ENCODE measurements around the gene FOXB2. TPM values are rescaled to one million over a fixed set of nuclear protein-coding genes. Genes with fewer than 3 reads are reported as not detected.
A peak's percentile ranks its signal among the peaks of the same experiment; 100 is the strongest.
"Not testable (repeated sequence)": the region's sequence is repeated elsewhere in the genome, so short reads cannot be mapped to it uniquely, and the experiment has no call there.

The FOXB2 gene
- total RNA-seq: under 1 TPM in 1 of 4 donors, not detected in 3; 0.18 TPM
- not detected for polyA plus RNA-seq
- long read RNA-seq, donor 1: 0 reads
- long read RNA-seq, donor 2: 0 reads

DNA sequence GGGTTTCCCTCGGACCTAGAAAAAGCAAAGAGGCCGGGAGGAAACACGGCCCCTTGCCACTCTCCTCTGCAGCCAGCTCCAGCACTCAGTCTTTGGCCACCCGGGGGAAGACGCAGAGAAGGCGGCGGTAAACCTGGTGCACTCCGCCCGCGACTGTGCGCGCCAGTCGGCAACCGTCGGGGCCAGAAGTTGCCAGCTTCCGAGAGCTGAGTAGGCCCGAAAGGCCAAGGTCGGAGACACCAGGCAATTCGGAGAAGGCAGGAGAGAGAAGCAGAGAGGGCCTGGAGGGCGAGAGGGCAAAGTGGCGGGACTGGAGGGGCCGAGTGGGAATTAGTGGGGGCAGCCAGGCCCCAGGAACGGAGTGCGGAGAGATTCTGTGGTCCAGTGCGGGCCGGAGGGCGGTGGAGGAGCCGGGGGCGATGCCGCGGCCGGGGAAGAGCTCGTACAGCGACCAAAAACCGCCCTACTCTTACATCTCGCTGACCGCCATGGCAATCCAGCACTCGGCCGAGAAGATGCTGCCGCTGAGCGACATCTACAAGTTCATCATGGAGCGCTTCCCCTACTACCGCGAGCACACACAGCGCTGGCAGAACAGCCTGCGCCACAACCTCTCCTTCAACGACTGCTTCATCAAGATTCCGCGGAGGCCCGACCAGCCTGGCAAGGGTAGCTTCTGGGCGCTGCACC is at the start of gene FOXB2:
TSS of gene FOXB2 (plus strand) at position 420 of the 690 bp plus-strand sequence. CDS start at position 420, 0 bp downstream.
- Histone ChIP-seq H3K4me3 (peak within 1 kb of the TSS; percentile 51), H3K36me3 (ENCODE audit: insufficient read depth in 1 of 2, low read depth in 1 of 2) (no peaks in the 10 kb centered on the region), H3K4me1 (peaks cover 35% of the 10 kb centered on the region), H3K27ac (no peak within 1 kb of the TSS), H3K27me3 (ENCODE audit: insufficient read depth in 3 of 3, low read length in 2 of 3) (peaks cover 6 to 98% (median 80%) of the 10 kb centered on the region in 3 donors), H3K9me3 (no peaks in the 10 kb centered on the region)
- DNase-seq (no peak), ATAC-seq (peak in 1 of 4 donors; percentile 5)
- intact Hi-C loops (cut with DNase I): loop anchor here in 1 of 2 donors (10.0 kb wide), 1 partner anchor 215 kb away; no protein-coding TSS in a partner anchor
- TF ChIP-seq, protein P1, sequence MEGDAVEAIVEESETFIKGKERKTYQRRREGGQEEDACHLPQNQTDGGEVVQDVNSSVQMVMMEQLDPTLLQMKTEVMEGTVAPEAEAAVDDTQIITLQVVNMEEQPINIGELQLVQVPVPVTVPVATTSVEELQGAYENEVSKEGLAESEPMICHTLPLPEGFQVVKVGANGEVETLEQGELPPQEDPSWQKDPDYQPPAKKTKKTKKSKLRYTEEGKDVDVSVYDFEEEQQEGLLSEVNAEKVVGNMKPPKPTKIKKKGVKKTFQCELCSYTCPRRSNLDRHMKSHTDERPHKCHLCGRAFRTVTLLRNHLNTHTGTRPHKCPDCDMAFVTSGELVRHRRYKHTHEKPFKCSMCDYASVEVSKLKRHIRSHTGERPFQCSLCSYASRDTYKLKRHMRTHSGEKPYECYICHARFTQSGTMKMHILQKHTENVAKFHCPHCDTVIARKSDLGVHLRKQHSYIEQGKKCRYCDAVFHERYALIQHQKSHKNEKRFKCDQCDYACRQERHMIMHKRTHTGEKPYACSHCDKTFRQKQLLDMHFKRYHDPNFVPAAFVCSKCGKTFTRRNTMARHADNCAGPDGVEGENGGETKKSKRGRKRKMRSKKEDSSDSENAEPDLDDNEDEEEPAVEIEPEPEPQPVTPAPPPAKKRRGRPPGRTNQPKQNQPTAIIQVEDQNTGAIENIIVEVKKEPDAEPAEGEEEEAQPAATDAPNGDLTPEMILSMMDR (IDR thresholded peaks at IDR 0.05): no peak
- WGBS, 3 donors: 6 to 9% (median 7%) methylated on average over 51 of the region's 51 CpGs

DNA sequence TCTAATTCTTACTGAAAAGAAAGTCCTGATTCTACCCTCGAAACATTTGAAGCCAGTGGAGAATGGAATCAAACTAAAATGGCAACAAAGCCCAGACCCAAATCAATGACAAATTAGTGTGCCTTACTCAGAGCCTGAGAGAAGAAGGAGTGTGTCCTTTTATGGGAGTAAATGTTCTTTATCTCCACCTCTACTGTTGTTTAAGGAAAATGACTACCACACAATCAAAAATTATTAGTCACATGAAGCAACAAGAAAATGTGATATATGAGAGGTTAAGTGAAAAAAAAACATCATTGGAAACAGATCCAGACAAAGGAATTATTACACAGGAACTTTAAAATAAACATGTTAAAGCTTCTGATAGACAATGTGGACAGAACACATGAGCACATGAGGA is 49.7 kb upstream of the FOXB2 start:
- Histone ChIP-seq H3K36me3 (ENCODE audit: insufficient read depth in 1 of 2, low read depth in 1 of 2) (no peaks in the 10 kb centered on the region), H3K9me3 (no peaks in the 10 kb centered on the region), H3K4me1 (no peaks in the 10 kb centered on the region), H3K27ac (no peak overlapping the region), H3K27me3 (ENCODE audit: insufficient read depth in 3 of 3, low read length in 2 of 3) (no peaks in the 10 kb centered on the region), H3K4me3 (no peak overlapping the region)
- WGBS, 3 donors: 61 to 80% (median 74%) methylated on average over 1 of the region's 1 CpG
- no peak for ATAC-seq
- no peak for DNase-seq
- intact Hi-C loops (cut with DNase I): no loop called here
- TF ChIP-seq, protein P1 (IDR thresholded peaks at IDR 0.05): no peak

DNA sequence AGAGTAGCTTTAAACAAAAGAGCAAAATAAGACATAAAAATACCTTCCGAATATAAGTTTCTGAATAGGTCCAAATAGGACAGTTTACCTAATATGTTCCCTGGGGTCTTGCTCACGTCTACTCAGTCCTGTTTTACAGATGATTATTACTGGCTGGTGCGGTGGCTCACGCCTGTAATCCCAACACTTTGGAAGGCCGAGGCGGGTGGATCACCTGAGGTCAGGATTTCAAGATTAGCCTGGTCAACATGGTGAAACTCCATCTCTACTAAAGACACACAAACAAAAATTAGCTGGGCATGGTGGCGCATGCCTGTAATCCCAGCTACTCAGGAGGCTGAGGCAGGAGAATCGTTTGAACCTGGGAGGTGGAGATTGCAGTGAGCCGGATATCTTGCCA is 40.6 kb upstream of the FOXB2 start:
- H3K27me3 ChIP-seq (ENCODE audit: insufficient read depth in 3 of 3, low read length in 2 of 3); intact Hi-C loops (cut with DNase I); H3K4me1 ChIP-seq; H3K27ac ChIP-seq; H3K9me3 ChIP-seq; H3K4me3 ChIP-seq; DNase-seq; H3K36me3 ChIP-seq (ENCODE audit: insufficient read depth in 1 of 2, low read depth in 1 of 2); ATAC-seq: not testable (repeated sequence)
- 83 to 85% (median 85%) methylated on average over 9 of the region's 9 CpGs for whole genome bisulfite sequencing, 3 donors

DNA sequence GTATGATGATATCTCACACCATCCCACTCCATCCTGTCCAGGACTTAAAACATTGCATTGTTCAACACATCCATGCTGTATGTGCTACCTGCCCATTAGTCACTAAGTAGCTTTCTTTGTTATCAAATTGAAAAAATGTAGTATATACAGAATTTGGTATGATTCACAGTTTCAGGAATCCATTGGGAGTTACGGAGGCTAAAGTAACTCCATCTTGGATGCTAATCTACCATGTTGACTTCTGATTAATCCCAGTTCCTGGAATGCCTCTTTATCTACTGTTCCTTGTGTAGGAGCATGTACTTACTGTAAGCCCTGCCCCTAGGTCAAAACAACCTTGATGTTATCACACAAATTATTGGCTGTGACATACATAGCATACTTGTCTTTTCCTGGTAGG is 38.9 kb upstream of the FOXB2 start:
- no peak for ATAC-seq
- intact Hi-C loops (cut with DNase I): no loop called here
- Histone ChIP-seq H3K27me3 (ENCODE audit: insufficient read depth in 3 of 3, low read length in 2 of 3) (peaks cover 2 to 12% (median 2%) of the 10 kb centered on the region in 3 donors), H3K4me1 (no peaks in the 10 kb centered on the region), H3K36me3 (ENCODE audit: insufficient read depth in 1 of 2, low read depth in 1 of 2) (no peaks in the 10 kb centered on the region), H3K9me3 (no peaks in the 10 kb centered on the region), H3K27ac (no peak overlapping the region), H3K4me3 (no peak overlapping the region)
- 67 to 75% (median 69%) methylated on average over 1 of the region's 1 CpG for WGBS, 3 donors
- TF ChIP-seq, protein P1 (IDR thresholded peaks at IDR 0.05): no peak
- no peak for DNase-seq

DNA sequence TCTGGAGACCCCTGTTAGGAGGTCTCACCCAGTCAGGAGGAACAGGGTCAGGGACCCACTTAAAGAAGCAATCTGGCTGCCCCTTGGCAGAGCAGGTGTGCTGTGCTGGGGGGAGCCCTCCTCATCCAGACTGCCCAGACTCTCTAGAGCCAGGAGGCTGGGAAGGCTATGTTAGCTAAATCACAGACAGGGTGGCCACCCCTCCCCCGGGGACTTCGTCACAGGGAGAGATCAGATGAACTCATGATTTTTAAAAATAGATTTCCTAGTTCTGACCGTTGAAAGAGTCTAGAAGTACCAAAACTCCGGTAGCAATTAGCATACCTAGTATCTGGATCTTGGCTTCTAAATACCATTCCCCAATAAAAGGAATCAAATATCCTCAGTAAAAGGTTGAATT is 35.0 kb upstream of the FOXB2 start:
- 39 to 54% (median 44%) methylated on average over 4 of the region's 4 CpGs for whole genome bisulfite sequencing, 3 donors
- peaks cover 0 to 15% (median 2%) of the 10 kb centered on the region in 3 donors for H3K27me3 ChIP-seq (ENCODE audit: insufficient read depth in 3 of 3, low read length in 2 of 3)

More for the DNA sequence above, 35.0 kb upstream of the FOXB2 start:
- DNase-seq (no peak), ATAC-seq (no peak)
- intact Hi-C loops (cut with DNase I): no loop called here
- Histone ChIP-seq H3K9me3 (no peaks in the 10 kb centered on the region), H3K4me3 (no peak overlapping the region), H3K27ac (no peak overlapping the region), H3K4me1 (no peaks in the 10 kb centered on the region), H3K36me3 (ENCODE audit: insufficient read depth in 1 of 2, low read depth in 1 of 2) (no peaks in the 10 kb centered on the region)
- TF ChIP-seq, protein P1 (IDR thresholded peaks at IDR 0.05): no peak
